HG03565 (cell line): ENCODE data around the gene TREM2.

Source experiments
- ATAC-seq: cut with Tn5 transposase; IDR thresholded peaks from one replicate; pipeline ENCODE4 v1.9.1; 2021; ENCODE audit warnings: mild to moderate bottlenecking, moderate library complexity; ENCODE audit not compliant: unreplicated experiment

TREM2 gene

DNA sequence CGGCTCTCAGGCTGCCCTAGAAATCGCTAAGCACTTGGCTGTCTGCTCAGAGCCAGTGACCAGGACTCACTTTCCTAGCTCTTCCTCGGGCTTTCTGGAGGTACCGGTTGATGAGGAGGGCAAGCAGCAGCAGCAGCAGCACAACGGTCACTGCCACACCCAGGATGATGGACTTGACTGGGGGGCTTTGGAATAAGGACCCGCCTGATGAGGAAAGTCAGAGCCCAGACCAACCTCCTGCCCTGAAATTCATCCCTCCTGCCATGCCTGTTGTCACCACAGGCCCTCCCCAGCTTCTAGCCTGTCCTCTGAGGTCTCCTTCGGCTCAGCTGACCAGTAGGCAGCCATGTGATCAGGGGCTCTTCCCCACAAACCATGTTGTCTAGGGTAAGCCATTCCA is 21.8 kb upstream of the TREM2 start:
- ATAC-seq, result no peak

DNA sequence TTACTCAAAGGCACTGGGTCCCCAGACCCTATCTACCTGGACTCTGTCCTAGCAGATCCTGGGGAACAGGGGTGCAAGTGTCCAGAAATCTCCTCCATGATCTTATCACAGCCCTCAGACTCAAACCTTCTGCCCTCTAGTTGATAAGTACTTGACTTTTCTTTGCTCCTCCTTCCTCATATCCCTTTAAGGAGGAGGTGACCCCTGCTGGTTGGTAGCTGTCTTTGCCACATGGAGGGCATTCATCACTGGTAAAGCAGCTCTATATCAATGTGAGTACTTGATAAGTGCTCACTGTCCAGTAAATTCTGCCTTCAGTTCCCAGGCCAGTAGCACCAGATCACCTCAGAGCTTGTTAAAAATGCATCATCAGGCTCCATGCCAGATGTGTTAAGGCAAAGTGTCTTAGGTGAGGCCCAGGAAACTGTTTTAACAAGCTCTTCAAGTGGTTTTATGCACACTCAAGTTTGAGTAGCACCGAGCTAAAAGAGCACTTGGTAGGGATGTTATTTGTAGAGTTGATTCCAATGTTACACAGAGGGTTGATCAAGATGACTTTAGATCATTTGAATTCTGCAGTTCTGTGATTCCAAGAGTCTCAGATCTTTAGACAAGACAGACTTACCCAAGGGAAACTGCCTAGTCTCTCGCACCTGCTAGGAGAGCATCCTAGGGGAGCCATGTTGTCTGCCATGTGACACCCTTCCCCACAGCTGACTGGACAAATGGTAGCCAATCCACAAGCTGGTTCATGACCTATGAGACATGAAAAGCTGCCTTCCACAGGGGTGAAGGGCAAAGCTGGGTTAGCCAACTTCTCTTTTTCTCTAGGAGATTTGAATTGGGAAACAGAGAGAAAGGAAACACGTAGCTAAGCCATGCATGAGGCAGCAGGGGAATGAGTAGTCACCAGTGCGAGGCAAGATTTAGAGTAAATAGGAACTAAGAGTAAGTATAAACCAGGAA is 19.4 kb upstream of the TREM2 start:
- ATAC-seq, result no peak

DNA sequence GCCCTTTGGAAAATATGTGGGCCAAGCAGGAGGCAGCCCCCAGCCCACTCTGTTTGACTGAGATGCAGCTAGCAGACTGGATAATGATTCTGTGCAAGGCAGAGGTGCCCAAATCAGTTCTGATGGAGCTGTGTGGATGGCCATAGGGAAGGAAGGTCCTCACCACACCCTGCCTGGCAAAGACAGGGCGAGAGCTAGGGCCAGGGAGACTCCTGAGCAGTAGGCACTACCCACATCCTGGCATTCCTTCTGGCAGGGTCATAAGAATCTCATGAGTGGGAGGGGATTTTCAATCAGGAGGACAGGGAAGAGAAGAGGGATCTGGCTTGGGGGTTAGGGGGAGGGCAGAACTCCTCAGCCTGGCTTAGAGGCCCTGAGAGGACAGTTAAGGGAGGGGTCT is 18.6 kb upstream of the TREM2 start:
- no peak for ATAC-seq

DNA sequence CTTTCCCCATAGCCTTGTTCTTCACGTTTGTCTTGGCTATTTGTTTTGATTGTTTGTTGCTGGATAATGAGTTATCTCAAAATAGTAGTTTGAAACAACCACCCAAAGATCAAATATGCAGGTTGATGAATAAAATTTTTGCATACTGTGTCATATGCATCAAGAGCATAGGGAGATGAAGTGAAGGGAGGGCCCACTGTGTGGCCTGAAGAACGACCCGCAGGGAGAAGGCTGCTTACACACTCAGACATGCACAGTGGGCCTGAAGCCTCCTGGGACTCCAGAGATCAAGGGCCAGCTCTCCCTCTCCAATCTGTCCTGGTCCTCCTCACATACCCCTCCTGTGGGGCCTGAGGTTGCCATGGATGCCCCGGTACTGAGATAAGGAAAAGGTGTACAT is 16.2 kb upstream of the TREM2 start:
- ATAC-seq, result no peak

DNA sequence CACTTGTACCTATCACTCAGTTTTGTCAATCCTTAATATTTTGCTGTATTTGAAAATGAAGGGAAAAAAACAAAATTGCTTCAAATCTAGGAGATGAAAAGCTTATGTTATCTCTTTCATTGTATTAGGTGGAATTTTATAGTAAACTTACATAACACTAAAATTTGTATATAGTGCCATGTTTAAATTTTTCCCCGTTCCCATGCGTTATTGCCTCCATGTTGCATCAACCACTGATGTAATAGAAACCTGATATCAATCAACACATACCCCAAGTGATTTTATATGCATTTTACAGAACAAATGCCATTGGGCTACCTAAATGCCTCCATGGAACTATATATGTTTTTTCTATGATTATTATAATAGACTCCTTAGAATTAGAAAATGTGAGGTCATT is 14.8 kb upstream of the TREM2 start:
- no peak for ATAC-seq

DNA sequence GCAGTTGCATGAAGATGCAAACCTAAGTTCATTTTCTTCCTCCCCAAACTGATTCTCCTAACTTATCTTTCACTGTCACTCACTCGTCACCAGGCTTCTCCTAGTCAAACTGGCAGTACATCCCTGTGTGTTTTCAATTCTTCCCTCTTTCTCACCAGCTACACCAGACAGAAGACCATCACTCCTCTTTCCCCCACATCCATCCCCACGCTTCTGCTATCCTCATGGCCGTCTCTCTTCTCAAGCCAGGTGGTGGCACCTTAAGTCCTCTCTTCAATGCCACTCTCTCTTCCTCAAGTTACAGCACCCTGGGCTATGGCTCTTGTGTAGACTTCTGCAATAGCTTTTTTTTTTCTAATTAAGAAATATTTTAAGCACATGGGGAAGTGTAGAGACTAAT is 14.4 kb upstream of the TREM2 start:
- ATAC-seq, result no peak

DNA sequence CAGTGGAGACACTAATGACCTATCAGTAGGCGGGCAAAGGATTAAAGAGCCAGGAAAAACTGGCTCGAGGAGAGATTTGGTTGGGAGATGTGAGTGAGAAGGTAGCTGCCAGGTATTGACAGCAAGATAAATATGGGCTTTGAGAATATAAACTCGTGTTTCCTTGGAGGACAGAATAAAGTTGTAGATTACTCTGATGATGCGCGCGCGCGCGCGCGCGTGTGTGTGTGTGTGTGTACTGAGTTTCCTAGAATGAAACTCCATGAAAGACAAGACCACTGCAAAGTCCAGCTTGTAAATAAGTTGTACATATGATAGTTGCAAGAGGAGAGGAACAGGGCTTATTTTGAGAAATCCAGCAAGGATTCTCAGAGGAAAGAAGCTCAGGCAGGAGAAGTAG is 13.3 kb upstream of the TREM2 start:
- no peak for ATAC-seq

DNA sequence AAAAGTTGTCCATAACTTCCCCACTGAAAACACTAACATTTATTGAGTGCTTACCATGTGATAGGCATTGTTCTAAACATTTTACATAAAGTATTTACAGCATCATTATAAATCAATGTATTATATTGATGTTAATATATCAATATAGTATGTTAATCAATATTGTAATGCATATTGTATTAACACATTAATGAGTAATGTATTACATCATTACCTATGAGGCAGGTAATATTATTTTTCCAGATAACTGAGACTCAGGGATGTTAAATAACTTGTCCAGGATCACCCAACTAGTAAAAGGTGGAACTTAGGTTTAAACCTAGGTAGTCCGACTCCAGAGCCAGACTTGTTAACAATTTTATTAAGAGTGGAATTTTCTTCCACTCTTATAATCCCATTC is 12.2 kb upstream of the TREM2 start:
- no peak for ATAC-seq

DNA sequence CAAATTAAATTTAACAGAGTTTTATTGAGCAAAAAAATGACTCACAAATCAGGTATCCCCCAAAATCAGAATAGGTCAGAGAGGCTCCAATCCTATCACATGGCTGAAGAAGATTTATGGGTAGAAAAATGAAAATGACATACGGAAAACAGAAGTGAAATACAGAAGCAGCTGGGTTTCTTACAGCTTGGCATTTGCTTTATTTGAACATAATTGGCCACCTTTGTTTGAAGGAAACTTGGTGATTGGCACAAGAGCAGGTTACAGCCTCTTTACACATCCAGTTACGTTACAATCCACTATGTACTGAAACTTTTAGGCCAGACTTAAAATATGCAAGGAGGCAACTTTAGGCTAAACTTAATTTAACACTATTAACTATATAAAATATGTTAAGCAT is 11.7 kb upstream of the TREM2 start:
- no peak for ATAC-seq

DNA sequence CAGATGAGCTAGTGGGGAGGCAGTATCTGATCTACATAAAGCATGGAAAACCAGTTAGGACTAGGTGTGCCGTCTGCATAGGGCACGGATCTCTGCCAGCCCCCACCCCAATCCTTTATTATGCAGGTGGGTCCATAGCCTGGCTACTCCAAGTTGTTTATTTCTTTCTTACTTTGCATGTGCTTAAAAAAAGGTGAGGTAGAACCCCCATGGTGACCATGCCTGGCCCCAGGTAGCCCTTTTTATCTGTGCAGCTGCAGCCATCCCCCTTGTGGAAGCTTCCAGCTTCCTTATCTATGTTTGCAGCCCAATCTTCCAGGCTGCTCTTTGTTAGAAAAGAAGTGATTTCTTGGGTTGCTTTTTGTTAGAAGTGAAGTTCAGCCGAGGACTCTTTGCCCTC is 9.0 kb upstream of the TREM2 start:
- ATAC-seq, result no peak

DNA sequence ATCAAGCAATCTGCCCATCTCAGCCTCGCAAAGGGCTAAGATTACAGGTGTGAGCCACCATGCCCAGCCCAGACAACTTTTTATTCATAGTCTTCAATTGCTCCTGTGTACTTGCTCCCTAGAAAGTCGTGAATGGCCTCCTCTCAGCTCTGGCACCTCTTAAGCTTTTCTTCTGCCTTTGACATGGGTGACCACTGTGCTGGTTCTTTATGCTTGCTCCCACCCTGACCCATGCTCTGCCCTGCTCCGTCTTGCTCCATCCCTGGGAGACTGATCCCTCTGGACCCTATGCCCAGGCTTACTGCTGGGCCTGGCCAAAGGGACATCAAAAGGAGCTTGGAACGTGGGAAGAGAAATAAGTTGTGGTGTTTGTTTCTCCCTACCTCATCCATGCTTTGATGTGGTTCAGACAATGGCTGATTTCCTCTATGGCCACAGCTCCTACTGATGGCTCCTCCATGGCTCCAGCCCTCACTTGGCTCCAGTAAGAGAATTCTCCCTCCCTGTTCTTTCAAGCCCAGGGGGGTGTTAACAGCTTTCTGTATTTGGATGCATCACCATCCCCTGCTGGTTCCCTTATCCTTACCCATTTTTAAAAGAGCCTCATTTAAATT is 7.7 kb upstream of the TREM2 start:
- no peak for ATAC-seq

DNA sequence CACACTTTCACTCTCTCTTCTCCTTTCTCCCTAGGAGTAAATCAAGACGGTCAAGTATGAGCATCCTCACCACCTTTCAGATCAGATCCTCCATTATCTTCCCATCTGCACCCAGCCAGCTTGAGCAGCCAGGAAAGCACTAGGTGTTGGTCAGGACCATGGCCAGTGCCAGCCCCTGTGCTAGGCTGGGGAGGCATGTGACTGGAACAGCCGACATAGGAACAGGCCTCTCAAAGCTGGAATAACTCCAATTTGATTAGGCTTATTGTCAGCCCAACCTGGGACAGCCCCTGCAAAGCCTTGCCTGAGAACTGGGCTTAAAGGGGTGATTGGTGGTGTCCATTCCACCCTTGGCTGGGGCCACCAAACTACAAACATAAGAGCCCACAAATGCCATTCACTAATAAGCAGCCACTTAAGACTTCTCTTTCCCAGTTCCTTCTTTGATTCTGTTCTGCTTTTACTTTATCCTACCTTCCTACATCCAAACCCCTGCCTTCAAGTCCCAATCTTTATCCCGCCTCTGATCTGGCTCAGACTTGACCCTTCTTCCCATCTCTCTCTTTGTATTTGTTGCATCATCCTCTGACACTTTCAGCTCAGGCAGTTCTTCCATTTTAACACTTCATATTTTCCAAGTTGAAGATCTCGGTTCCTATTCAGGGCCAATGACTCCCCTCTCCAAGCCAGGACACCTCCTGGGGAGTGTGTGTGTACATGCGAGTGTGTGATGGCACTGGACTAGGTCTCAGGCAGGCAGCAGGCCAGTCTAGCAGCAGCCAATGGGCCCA is 4.5 kb upstream of the TREM2 start:
- no peak for ATAC-seq

DNA sequence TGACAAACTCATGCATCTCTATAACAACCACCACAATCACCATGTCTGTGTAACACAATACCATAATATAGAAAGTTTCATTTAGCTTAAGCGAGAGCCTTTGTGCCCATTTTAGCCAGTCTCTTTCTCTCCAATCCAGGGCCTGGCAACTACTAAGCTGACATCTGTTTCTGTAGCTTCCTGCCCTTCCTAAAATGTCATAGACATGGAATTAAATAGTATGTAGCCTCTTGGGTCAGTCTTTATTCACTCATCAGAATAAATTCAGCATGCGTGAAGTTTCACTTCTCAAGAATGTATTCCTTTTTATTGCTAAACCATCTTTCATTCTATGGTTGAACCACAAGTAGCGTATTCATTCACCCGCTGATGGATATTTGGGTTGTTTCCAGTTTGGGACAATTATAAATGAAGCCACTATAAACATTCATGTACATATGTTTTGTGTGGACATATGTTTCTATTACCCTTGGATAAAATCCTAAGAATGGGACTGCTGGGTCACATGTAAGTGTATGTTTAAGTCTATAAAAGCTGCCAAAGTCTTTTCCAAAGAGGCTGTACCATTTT is 1.7 kb upstream of the TREM2 start:
- no peak for ATAC-seq

DNA sequence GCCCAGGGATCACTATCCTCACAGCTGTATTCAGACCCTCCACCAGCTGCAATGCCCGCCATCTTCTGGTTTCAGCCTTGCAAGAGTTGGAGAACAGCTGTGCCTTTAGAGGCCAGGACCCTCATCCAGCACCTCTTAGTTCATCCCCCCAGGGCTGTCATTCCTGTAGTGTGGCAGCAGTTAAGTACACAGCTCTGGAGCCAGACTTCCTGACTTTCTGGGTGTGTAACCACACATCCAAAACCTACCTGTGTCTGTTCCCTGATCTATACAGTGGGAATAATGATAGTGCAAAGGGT is 452 bp upstream of the TREM2 start:
- no peak for ATAC-seq

DNA sequence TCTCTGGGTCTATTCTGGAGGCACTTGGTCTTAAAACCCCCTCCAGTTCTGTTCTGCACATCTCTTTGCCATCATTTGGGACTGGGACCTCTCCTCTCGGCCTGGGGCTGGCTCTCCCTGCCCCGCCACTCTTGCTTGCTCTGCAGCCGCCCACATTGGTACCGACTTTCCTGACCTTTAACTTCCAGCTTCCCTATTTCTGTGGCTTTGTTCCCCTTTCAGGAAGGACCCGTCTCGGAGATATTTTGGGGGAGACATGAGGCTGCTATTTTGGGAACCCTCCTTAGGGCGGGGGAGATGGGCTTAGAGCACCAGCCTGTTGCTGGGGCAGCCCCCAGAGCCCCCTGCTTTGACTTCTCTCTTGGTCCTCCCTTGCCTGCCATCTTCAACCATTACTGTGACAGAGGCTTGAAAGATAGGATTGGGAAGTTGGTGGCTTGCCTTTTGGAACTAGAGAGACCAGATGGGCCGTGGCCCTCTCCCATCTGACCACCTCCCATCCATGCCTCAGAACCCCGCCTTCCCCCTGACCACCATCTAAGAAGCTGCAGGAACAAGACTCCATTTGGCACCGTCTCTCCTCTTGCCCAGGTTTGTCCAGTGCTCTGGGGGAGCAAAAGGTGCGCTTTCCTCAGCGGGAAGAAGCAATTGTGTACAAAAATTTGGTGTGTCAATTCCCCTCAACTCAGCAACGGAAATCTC is 914 bp downstream of the TREM2 start:
- no peak for ATAC-seq

DNA sequence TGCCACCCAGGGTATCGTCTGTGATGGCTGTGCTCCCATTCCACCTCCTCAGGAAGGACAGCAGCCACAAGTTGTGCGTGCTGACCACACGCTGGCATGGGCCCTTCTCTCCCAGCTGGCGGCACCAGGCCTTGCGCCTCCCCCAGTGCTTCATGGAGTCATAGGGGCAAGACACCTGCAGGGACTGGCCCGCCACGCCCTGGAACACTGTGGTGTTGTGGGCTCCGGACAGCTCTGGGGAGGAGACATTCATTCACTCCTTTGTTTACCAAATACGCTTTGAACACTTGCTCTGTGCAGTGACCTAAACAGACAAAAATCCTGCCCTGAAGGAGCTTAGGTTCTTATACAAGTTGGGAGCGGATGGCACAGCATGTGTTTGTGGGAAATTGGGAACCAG is 1.5 kb downstream of the TREM2 start:
- no peak for ATAC-seq

DNA sequence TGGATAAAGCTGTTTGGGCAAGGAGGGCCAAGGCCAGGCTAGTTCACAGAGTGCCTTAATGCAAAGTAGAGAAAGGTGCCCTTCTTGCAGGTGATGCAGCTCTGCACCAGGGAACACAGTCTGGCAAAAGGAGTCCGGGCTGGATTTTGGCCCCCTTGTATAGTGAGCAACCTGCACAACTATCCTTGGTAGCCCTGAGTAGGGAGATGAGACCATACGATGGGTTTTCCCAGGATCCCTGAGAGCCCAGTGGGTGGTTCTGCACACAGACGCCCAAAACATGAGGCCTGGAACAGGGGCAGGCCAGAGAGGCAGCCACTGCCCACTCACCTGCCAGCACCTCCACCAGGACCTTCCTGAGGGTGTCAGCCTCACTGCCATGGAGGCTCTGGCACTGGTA is 2.0 kb downstream of the TREM2 start:
- ATAC-seq, result no peak

DNA sequence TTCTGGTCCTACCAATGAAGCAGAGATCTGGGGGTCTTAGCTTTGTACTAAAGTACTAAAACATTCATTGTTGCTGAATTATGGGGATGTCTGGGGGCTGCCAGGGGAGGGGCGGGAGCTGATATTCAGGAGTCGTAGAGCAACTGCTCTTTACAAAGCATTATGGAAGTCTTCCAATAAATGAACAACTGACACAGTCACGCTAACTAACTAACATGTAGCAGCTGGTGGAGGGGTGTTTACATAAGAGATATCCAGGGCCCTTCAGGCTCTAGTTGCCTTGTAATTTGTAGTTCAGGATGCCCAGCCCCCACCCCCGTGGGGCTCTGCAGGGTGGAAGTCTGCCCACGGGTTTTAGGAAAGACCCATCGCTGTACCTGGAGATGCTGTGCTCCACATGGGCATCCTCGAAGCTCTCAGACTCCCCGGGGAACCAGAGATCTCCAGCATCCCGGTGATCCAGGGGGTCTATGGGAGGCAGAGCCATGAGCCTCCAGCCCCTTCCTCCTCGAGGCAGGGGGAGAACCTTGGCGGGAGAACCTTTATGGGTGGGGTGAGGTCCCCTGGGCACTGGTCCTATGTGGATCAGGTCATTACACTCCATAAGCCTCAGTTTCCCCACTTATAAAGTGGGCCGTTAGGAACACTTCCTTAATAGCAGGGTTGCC is 3.4 kb downstream of the TREM2 start:
- no peak for ATAC-seq

DNA sequence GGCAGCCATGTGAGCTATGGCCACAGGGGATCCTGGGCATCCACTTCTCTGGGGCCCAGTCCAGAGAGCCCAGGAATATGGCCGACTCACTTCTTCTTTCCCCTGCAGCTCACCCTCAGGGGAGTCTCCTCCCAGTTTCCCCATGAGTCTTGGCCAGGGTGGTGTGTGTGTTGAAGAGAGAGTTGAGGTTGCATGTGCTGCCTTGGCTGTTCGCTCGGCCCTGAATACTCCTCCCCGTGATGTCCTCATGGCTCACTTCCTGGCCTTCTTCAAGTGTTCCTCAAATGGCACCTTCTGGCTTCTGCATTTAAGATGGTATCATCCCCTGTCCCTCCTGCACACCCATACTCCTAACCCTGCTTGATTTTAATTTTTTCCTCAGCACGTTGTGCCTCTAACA is 5.6 kb downstream of the TREM2 start:
- ATAC-seq, result no peak

DNA sequence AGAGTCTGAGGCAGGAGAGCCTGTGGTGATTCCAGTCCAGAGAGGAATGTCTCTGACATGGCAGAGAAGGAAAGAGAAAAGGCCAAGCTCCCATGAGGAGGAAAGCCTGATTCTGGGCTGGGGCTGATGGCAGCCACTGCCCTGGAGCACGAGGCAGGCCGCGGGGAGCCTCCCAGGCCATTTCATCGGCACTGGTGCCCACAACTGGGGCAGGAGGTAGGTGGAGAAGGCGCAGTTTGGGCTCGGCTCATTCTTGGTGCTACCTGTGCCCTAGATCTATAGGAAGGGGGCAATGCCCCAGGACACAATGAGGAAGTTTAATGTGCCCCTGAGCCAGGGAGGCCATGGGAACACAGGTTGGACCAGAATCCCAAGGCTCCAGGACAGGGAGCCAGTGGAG is 6.1 kb downstream of the TREM2 start:
- ATAC-seq, result no peak

DNA sequence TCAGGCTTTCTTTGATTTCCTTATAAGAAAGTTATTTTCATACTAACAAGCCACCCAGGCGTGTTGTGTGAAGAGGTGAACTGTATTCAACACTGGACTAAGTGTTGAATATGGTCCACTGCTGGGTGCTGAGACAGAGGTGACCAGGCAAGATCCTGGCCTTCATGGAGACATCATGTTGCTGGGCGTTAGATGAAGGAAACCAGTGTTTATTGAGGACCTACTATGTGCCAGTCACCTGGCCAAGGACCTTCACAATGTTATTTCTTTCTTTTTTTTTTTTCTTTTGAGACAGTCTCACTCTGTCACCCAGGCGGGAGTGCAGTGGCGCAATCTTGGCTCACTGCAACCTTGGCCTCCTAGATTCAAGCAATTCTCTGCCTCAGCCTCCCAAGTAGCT is 6.9 kb downstream of the TREM2 start:
- ATAC-seq, result no peak
